CD4-positive, alpha-beta T cell treated with Interleukin-6 at 100 ng/mL for 8 hours (primary cell): Measurements from ENCODE around the gene SUGP2.

Experiments used
- DNase-seq: peaks from one replicate; pipeline ENCODE4 v3.0.0-alpha.2; 2020; ENCODE audit warnings: mixed read lengths, low spot score

The SUGP2 gene

DNA sequence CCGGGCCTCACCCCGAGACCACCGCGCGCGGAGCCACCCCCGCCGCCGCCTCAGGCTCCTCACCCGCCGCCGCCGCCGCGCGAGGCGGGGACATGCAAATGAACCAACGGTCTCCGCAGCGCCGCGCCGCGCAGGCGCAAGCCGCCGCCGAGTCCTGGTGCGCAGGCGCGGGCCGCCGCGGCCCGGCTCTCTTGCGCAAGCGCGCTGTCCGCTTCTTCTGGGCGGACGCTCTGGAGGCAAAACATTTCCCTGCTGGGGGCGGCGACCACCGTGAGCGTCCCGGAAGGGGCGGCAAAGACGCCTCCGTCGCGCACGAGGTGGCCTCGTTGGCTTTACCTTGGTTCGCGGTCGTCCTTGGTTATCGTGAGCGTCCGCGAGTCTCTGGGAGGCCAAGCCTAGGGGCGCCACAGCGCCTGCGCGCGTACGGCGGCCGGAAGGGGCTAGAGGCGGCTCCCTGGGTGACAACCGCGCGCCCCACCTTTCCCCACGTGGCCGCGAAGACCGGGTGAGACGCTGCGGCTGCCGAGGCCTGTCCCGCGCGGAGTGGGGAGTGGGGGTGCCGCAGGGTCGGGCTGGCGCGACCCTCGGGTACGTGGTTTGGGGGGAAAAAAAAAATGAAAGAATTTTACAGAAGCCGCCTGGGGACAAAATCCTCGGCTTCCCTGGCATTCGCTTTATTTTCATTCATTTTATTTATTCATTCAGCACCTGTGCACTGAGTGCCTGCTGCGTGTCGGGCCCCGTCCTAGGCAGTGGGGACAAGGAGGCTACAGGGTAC lies at the start of gene SUGP2, which contains the start of gene ARMC6:
SUGP2 (minus strand) TSS at position 92 of the 778 bp plus-strand sequence. CDS start 2,446 bp downstream, outside the sequence.
ARMC6 (plus strand) TSS at position 178 of the 778 bp plus-strand sequence. CDS start 607 bp downstream, outside the sequence.
- peak; percentile 86 for DNase-seq

DNA sequence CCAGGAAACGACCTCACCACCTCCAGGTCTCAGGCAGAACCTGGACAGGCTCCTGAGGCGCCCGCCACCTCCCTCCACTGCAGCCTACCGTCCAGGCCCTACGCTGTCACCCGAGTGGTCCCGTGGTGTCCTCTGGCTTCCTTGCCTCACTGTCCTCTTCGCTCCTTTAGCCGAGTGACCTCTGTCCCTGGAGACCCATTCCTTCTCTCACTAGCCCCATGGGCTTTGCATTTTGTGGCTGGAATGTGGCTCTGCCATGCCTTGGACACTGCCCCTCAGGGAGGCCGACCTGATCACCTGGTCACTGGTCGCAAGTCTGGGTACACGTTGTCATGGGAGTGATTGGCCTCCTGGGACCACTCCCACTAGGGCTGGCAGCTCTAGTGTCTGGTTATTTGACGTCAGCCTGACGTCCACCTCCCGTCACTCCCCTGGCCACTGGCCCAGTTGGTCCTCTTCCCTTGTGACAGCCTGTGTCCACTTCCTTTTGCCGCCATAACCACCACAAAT lies 48.4 kb upstream of the SUGP2 start:
- no peak for DNase-seq

DNA sequence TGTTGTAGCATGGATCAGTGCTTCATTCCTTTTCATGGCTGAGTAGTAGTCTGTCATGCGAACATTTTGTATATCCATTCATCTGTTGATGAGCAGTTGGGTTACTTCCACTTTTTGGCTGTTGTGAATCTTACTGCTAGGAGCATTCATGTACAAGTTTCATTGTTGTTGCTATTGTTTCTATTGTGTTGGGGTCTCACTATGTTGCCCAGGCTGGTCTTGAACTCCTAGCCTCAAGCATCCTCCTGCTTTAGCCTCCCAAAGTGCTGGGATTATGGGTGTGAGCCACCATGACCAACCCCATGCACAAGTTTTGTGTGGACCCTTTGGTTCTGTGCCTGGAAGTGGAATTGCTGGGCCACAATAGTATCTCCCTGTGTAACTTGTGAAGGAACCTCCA lies 46.3 kb upstream of the SUGP2 start:
- DNase-seq: no peak

DNA sequence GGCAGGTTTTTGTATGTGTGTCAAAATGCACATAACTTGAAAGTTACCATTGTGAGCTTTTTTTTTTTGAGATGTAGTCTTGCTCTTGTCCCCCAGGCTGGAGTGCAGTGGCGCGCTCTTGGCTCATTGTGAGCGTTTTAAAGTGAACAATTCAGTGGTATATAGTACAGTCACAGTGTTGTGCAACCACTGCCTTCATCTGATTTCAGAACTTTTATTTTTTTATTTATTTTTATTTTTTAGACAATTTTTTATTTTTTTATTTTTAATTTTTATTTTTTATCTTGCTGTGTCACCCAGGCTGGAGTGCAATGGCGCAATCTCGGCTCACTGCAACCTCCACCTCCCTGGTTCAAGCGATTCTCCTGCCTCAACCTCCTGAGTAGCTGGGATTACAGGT lies 45.5 kb upstream of the SUGP2 start:
- no peak for DNase-seq

DNA sequence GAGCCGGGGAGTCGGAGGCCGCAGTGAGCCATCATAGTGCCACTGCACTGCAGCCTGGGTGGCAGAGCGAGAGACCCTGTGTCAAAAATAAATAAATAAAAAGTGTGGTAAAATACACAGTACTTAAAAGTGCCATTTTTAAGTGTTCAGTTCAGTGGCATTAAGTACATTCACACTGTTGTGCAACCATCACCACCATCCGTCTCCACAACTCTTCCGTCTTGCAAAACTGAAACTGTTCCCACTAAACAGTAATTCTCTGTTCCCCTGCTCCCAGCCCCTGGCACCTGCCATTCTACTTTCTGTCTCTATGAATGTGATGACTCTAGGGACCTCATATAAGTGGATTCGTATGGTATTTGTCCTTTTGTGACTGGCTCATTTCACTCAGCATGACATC lies 43.8 kb upstream of the SUGP2 start:
- no peak for DNase-seq

DNA sequence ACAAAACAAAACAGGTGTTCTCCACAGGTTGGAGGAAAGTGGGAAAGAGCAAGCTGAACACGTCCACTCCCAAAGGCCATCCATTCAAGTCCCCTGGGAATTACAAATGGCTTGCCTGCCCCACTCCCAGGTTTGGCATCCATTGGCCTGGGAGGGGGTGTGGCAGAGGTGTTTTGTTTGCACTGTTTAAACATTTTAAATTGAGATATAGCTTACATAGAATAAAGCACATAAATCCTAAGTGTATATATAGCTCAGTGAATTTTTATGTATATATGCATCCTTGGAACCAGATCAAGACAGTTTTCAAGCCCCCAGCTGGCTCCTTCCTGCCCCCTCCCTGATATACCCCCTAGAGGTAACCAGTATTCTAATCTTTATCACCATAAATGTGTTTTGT lies 43.2 kb upstream of the SUGP2 start:
- no peak for DNase-seq

DNA sequence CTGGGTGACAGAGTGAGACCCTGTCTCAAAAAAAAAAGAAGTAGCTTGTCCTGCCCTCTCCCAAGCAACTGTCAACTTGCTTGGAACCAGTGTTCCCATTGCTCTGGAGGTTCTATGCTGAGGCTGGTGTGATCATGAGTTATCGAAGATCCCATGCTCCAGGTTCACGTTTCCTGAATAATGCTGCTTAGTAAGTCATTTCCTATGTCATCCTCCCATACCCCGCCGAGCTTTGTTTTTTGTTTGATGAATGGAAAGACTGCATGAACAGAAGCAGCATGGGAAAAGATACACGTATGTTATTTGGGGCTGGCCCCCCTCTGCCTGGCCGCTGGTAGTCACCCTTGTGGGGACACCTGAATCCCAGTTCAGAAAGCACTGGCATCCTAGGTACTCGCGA lies 41.8 kb upstream of the SUGP2 start:
- DNase-seq: no peak

DNA sequence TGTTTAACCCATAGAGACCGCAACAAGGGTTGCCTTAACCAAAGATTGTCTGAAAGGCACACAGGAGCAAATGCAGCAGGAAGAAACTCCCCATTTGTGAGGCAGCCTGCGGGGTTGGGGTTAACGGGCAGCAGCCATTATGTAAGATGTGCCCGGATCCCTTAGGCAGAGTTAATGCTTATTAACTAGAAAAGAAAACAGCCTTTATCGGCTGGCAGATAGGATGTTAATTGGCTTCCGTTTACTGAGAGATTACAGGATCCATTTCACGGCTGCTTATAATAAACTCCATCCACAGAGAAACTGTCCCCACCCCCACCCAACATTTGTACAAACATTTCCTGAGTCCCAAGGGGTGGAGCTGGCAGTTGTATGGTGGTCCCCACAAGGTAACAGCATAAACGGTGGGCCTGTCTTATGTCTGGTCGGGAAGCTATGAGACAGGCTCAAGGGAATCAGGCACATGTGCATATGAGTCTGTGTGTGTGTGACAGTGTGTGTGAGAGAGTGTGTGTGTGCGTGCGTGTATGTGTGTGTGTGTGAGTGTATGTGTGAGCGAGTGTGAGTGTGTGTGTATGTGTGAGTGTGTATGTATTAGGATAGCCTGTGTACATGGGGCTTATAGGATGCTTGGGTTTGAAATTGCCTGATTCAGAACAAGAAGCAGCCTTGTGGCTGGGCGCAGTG lies 41.0 kb upstream of the SUGP2 start:
- DNase-seq: no peak

DNA sequence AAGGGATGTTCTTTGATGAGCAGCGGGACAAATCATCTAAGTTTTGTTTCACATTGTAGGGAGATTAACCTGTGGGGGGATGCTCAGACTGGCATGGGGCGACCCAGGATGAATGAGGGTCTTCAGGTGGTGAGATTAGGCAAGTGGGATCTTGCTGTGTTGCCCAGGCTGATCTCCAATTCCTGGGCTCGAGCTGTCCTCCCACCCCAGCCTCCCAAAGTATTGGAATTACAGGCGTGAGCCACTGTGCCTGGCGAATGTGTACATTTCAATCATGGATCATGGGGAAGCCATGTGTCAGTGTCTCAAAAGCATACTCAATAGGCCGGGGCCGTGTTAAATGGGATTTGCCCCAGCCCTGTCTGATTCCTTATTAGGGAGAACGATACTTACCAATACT lies 38.6 kb upstream of the SUGP2 start:
- no peak for DNase-seq

DNA sequence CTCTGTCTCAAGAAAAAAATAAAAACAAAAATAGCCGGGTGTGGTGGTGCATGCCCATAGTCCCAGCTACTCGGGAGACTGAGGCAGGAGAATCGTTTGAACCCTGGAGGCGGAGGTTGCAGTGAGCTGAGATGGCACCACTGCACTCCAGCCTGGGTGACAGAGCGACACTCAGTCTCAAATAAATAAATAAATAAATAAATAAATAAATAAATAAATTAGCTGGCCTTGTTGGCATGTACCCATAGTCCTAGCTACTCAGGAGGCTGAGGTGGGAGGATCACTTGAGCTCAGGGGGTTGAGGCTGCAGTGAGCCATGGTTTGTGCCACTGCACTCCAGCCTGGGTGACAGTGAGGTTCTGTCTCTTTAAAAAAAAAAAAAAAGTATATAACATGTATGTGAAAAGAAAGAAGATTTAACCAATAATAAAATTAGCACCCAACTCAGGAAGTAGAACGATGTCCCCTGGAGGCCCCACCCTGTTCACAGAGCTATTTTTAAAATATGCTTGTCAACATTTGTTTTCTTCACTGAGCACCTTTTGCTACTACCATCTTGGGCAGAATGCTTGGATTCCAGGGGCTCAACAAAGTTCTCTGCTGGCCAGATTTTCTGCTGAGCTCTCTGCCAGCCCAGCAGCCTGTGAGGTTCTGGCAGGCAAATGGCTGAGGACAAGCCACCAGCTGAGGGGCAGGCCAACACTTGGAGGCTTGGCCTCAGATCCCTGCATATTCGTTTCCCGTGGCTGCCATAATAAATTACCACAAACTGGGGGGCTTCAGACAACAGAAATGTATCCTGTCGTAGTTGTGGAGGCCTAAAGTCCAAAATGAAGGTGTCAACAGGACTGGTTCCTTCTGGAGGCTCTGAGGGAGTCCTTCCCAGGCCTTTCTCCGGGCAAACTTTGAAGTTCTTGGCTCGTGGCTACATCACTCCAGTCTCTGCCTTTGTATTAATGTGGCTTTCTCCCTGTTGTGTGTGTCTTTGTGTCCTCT lies 35.6 kb upstream of the SUGP2 start:
- DNase-seq: no peak

DNA sequence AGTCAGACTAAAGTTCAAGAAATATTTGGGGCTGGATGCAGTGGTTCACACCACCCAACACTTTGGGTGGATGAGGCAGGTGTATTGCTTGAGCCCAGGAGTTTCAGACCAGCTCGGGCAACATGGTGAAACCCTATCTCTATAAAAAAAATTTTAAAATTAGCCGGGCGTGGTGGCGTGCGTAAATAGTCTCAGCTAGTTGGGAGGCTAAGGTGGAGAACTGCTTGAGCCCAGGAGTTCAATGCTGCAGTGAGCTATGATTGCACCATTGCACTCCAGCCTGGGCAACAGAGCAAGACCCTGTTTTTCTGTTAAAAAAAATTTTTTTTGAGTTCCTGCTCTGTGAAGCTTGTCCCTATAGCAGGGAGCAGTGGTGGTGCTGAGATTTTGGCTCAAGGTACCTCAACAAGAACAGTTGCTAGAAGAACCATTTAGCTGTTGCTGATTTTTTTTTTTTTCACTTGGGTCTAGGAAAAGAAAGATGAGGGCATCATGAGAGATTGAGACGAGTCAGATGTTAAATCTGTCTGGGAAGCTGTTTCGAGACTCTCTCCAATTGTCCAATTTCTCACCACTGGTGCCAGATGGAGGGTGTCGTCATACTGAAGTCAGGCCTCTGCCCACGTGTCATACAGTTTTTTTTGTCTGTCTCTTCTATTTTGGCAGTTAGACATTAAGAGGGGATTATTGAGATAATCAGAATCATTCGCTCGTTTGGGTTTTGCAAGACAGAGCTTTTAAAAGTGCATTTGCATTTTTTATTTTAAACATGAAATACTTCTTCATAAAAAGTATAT lies 34.2 kb upstream of the SUGP2 start:
- no peak for DNase-seq

DNA sequence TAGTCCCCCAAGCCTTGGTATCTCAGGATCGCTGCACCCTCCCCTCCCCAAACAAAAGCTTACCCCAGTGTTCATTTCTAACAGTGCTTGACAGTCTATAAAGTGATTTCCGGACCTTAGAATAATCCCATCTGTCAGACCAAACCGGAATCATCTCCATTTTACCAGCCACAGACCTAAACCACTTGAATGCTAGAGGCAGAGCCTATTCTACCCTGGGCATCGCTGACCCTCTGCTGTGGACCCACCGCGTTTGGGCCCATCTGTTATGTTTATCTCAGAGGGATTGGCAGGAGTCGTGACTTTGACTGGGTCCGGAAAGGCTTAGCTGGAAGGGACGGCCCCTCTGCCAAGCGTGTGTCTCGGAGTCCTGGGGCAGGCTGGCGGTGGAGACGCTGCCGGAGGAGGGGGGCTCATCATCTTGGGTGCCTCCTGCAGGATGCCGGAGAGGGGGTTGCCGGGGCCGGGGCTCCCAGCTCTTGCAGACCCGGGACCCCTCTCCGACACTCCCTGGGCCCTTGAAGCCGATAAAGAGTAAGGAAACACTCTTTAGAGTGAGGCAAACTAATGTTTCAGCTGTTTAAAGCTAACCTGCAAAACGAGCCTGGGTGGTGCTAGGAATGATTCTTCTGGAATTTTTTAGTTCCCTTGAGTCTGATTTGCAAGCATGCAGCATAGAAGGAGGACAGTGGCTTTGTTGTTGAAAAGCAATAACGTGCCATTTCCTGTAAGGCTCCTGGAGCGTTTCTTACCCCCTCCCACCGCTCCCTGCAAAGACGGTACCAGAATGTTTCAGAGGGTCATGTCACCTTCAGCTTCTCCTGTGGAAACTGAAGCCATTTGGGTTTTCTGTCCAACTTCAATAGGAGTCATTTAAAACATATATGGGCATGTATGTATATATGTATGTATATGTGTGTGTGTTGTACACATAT lies 31.8 kb upstream of the SUGP2 start:
- DNase-seq: peak; percentile 24

DNA sequence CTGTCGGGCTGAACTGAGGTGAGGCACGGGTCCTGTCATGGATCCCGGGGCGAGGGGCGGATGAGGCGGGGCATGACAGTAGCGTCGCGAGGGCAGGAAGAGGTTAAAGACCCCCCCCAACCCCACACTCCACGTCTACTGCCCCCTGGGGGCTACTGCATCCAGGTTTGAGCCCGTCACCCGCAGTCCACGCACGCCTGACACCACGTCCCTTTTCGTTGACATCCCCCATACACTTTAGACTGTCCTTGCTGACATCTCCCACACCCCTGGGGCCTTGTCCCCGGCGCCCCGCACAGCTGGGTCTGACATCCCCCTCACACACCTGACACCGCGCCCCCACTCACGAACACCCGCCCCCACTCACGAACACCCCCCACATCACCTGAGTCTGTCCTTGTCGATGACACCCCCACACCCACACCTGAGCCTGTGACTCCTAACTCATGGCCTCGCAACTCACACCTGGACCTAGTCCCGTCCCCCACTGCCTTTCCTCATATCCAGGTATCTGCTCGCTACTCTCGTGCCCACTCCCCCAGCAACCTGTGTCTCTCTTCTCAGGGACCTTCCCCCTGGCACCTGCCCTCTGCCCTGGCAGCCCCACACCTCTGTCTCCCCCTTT lies 30.9 kb upstream of the SUGP2 start:
- no peak for DNase-seq

DNA sequence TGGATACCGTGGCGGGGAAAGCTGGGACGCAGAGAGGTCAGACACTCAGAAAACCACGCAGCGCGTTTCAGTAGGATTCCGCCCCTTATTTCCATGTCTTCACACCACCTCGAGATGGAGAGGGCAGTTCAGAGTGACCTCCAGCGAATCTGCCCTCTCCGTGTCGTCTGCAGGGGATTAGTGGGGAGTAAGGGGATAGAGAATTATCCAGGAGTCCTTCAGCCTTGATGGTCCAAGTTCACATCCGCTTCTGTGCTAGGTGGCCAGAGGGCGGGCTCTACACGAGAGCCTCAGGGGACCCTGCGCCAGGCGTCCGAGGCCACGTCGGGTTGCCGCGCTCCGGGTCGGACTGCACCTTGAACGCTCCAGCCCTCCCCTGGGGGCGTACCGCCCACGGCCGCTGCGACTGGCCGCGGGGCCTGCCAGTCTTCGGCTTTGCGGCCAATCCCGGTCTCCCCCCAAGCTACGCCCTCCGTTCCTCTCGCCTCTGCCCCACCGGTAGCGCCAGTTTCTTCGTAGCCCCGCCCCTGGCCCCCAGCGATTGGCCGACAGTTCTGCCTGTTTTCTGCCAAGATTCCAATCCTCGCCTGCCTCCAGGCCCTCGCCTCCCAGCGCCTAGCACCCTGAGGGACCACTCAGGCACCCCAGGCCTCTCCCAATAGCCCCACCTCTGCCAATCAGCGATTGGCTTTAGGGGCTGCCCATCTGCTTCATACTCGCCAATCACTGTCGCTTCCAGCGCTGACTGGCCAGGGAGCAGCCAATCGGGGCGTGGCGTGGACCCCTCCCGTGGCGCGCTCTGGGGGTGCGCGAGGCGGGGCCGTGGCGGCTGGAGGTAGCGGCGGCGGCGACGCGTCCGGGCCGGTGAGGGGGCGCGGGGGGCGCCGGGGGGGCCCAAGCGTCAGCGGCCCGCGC lies 30.1 kb upstream of the SUGP2 start, which contains the start of gene SLC25A42:
SLC25A42 (plus strand) TSS at position 812 of the 915 bp plus-strand sequence. CDS start 32,131 bp downstream, outside the sequence.
- peak; percentile 100 for DNase-seq

DNA sequence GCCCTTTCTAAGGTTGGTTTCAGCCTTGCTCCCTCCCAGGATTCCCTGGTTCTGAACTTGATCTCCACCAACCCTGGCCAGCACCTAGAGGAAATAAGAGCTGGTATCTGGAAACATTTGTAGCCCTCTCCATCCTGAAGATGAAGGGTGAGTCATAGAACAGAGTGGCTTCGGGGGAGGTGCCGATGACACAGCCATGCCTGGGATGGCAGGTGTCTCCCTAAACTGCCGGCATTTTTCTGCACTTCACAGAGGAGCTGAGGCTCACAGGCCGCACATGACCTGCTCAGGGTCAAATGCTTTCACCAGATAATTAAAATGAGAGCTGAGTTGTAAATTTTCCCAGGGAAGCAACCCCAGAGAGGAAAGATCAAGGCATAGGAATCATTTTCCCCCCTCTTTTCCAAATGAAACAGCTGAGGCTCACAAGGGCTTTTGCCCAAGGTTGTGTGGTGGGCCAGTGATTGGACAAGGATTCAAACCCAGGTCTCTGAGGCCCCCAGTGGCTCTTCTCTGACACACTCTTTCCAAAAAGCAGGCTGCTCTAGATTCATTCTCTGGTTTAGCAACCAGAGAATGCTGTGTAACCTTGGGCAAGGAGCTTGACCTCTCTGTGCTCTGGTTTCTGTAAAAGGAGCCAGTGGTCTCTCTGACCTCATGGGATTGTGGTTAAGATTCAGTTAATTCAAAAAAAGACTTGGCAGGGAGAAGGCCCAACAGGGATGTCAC lies 29.3 kb upstream of the SUGP2 start:
- DNase-seq: no peak

DNA sequence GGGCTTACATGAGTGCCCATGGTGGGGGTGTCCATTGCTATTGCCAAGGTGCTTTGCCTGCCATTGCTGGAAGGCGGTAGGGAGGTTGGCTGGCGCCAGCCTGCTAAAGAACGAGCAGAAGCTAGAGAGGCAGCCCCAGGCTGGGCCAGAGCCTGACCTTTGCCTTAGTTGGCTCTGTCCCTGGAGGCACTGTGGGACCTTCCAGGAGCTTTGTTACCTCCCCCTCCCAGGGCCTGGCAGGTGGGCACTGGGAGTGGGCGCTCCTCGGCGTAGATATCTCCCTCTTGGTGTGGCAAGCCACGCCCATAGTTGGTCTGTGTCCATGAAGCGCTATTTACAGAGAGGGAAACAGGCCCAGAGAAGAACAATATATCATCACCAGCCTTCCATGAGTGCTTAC lies 28.2 kb upstream of the SUGP2 start:
- no peak for DNase-seq

DNA sequence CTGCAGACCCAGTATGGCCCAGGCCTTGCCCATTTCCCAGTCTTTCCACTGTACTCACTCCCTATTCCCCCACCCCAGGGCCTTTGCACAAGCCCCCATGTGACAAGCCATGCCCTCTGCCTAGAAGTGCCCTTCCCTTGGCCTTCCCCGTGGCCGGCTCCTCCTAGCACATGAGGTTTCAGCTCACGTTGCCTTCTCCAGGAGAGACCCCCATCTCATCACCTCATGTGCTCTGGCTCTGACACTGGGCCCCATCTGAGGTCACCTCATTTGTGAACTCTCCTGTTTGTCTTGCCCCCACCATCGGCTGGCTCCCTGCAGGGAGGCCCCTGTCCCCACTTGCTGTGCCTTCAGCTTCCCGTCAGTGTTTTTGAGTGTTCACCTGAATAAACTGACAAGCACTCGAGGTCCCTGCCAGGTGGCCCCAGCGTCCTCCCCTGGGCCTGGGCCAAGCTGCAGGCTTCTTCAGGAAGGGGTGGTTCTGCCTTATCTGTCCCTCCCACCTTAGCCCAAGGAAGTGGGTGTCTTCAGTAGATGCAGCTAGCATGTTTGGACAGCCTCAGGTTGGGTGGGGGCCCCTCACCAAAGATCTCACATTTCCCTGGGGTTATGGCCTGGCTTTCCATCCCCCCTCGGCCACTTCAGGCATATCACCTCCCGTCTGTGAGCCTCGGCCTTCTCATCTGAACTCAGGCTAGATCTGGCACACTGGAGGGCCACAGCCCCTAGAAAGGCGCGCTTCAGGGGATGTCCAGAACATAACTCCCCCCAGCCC lies 26.7 kb upstream of the SUGP2 start:
- DNase-seq: no peak
